Type B pancreatic cell (in vitro differentiated cells): ENCODE results near the gene SPINT2. TPM values are rescaled to one million over a fixed set of nuclear protein-coding genes. Genes with fewer than 3 reads are reported as not detected.
"Not testable (repeated sequence)": the region's sequence is repeated elsewhere in the genome, so short reads cannot be mapped to it uniquely, and the experiment has no call there.

ENCODE experiments used
- DNase-seq: peaks from one replicate; pipeline ENCODE4 v3.0.0; 2021; ENCODE audit warnings: mixed read lengths; ENCODE audit not compliant: unreplicated experiment; ENCODE audit errors: extremely low spot score
- H3K27ac Mint-ChIP-seq: 2 replicates; pipeline ENCODE4 v1.8.0; 2021; ENCODE audit warnings: mild to moderate bottlenecking, mixed read lengths
- H3K27me3 Mint-ChIP-seq: 2 replicates; pipeline ENCODE4 v1.8.0; 2021; ENCODE audit warnings: mixed read lengths
- H3K36me3 Mint-ChIP-seq: 2 replicates; pipeline ENCODE4 v1.8.0; 2021; ENCODE audit warnings: mixed read lengths
- H3K4me1 Mint-ChIP-seq: one replicate; pipeline ENCODE4 v1.8.0; 2021; ENCODE audit warnings: mixed read lengths; ENCODE audit not compliant: unreplicated experiment
- H3K4me3 Mint-ChIP-seq: 2 replicates; pipeline ENCODE4 v1.8.0; 2021; ENCODE audit warnings: mild to moderate bottlenecking, mixed read lengths
- H3K9me3 Mint-ChIP-seq: 2 replicates; pipeline ENCODE4 v1.8.0; 2021; ENCODE audit warnings: mixed read lengths
- CTCF ChIP-seq: fragments of 200-600 bp; sonication (generic); conservative IDR thresholded peaks from 2 replicates; pipeline ENCODE4 v1.5.0; 2021; ENCODE audit warnings: antibody characterized with exemption, mild to moderate bottlenecking
- total RNA-seq: library from RNA; stranded (reverse); gene quantifications from 2 replicates; pipeline ENCODE4 v1.2.1, GENCODE V29; 2021; ENCODE audit warnings: low replicate concordance

SPINT2 gene
- total RNA-seq, 1 donor from 2014 or later: 243 TPM

GRCh38 chr19:38227287-38228004, 36.9 kb upstream of the SPINT2 start:
- no peak for TF ChIP-seq CTCF
- H3K27ac Mint-ChIP-seq: no peak overlapping the region
- H3K4me3 Mint-ChIP-seq: peak overlapping the region; percentile 74
- DNase-seq: no peak
- no peaks in the 10 kb centered on the region for H3K36me3 Mint-ChIP-seq
- H3K9me3 Mint-ChIP-seq: no peaks in the 10 kb centered on the region
- H3K4me1 Mint-ChIP-seq: peaks cover 20% of the 10 kb centered on the region
- peaks cover 47% of the 10 kb centered on the region for H3K27me3 Mint-ChIP-seq

- peaks cover 18% of the 10 kb centered on the region for H3K4me1 Mint-ChIP-seq
- no peaks in the 10 kb centered on the region for H3K36me3 Mint-ChIP-seq
- DNase-seq: no peak
- H3K4me3 Mint-ChIP-seq: peak overlapping the region; percentile 74
- no peak overlapping the region for H3K27ac Mint-ChIP-seq
- no peak for TF ChIP-seq CTCF
- H3K9me3 Mint-ChIP-seq: no peaks in the 10 kb centered on the region
- H3K27me3 Mint-ChIP-seq: peaks cover 44% of the 10 kb centered on the region
Measured at GRCh38 chr19:38228005-38228377, 36.4 kb upstream of the SPINT2 start.

- Mint-ChIP-seq H3K4me1 (peaks cover 12% of the 10 kb centered on the region), H3K27me3 (peaks cover 40% of the 10 kb centered on the region), H3K27ac (no peak overlapping the region), H3K4me3 (peak overlapping the region; percentile 83), H3K9me3 (no peaks in the 10 kb centered on the region), H3K36me3 (no peaks in the 10 kb centered on the region)
- no peak for DNase-seq
- TF ChIP-seq CTCF: no peak
Measured at GRCh38 chr19:38228491-38229439, 35.6 kb upstream of the SPINT2 start.

GRCh38 chr19:38229585-38230073, 34.7 kb upstream of the SPINT2 start:
- Mint-ChIP-seq H3K27ac (no peak overlapping the region), H3K4me3 (peak overlapping the region; percentile 83), H3K9me3 (no peaks in the 10 kb centered on the region), H3K27me3 (peaks cover 40% of the 10 kb centered on the region), H3K36me3 (no peaks in the 10 kb centered on the region), H3K4me1 (peaks cover 7% of the 10 kb centered on the region)
- no peak for TF ChIP-seq CTCF
- DNase-seq: no peak

GRCh38 chr19:38230506-38231133, 33.8 kb upstream of the SPINT2 start:
- H3K9me3 Mint-ChIP-seq, H3K27ac Mint-ChIP-seq, H3K4me3 Mint-ChIP-seq, H3K4me1 Mint-ChIP-seq, DNase-seq, H3K36me3 Mint-ChIP-seq: not testable (repeated sequence)
- peaks cover 40% of the 10 kb centered on the region for H3K27me3 Mint-ChIP-seq
